ENCODE data around the gene MYCN. TPM values are rescaled to one million over a fixed set of nuclear protein-coding genes. Genes with fewer than 3 reads are reported as not detected.

The MYCN gene
- polyA plus RNA-seq, 1 of the 3 experiments (the other 2 are of a cell fraction): 0.03 TPM

GRCh38 chr2:15946983-15947382 is 6.6 kb downstream of the MYCN start:
- H3K4me3 ChIP-seq (ENCODE audit: low read depth in 2 of 2, low read length in 1 of 2): no peak overlapping the region
- H3K4me1 ChIP-seq (ENCODE audit: control insufficient read depth in 1 of 2, insufficient read depth in 2 of 2, low read depth in 1 of 2, low read length in 1 of 2): peaks cover 0 to 18% of the 10 kb centered on the region in 2 experiments; a peak in 2 of 4 replicates
- no peak overlapping the region for H3K27ac ChIP-seq (ENCODE audit: low read depth in 2 of 2, low read length in 1 of 2)
- no peak overlapping the region for H2AFZ ChIP-seq (ENCODE audit: low read depth)
- WGBS (ENCODE audit: low lambda C conversion rate): 34% methylated on average over 3 of the region's 3 CpGs
- DNase-seq: no peak
- no peaks in the 10 kb centered on the region for H3K36me3 ChIP-seq (replicated peaks in 1 of 2; ENCODE audit: control insufficient read depth in 1 of 2, insufficient read depth in 2 of 2, low read length in 1 of 2)
- no peak for TF ChIP-seq JUND (IDR thresholded peaks at IDR 0.05)
- TF ChIP-seq, protein P1, sequence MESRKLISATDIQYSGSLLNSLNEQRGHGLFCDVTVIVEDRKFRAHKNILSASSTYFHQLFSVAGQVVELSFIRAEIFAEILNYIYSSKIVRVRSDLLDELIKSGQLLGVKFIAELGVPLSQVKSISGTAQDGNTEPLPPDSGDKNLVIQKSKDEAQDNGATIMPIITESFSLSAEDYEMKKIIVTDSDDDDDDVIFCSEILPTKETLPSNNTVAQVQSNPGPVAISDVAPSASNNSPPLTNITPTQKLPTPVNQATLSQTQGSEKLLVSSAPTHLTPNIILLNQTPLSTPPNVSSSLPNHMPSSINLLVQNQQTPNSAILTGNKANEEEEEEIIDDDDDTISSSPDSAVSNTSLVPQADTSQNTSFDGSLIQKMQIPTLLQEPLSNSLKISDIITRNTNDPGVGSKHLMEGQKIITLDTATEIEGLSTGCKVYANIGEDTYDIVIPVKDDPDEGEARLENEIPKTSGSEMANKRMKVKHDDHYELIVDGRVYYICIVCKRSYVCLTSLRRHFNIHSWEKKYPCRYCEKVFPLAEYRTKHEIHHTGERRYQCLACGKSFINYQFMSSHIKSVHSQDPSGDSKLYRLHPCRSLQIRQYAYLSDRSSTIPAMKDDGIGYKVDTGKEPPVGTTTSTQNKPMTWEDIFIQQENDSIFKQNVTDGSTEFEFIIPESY (IDR thresholded peaks at IDR 0.05; ENCODE audit: borderline replicate concordance, low read depth): no peak
- no peak for TF ChIP-seq EP300 (IDR thresholded peaks at IDR 0.05; ENCODE audit: borderline replicate concordance in 1 of 2, low read depth in 1 of 2, low read length in 1 of 2)
- TF ChIP-seq USF1 (IDR thresholded peaks at IDR 0.05; ENCODE audit: borderline replicate concordance, low read depth): no peak
- no peak for TF ChIP-seq FOXM1 (IDR thresholded peaks at IDR 0.05; ENCODE audit: low read depth)
- TF ChIP-seq, protein P2, sequence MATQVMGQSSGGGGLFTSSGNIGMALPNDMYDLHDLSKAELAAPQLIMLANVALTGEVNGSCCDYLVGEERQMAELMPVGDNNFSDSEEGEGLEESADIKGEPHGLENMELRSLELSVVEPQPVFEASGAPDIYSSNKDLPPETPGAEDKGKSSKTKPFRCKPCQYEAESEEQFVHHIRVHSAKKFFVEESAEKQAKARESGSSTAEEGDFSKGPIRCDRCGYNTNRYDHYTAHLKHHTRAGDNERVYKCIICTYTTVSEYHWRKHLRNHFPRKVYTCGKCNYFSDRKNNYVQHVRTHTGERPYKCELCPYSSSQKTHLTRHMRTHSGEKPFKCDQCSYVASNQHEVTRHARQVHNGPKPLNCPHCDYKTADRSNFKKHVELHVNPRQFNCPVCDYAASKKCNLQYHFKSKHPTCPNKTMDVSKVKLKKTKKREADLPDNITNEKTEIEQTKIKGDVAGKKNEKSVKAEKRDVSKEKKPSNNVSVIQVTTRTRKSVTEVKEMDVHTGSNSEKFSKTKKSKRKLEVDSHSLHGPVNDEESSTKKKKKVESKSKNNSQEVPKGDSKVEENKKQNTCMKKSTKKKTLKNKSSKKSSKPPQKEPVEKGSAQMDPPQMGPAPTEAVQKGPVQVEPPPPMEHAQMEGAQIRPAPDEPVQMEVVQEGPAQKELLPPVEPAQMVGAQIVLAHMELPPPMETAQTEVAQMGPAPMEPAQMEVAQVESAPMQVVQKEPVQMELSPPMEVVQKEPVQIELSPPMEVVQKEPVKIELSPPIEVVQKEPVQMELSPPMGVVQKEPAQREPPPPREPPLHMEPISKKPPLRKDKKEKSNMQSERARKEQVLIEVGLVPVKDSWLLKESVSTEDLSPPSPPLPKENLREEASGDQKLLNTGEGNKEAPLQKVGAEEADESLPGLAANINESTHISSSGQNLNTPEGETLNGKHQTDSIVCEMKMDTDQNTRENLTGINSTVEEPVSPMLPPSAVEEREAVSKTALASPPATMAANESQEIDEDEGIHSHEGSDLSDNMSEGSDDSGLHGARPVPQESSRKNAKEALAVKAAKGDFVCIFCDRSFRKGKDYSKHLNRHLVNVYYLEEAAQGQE (IDR thresholded peaks at IDR 0.05; ENCODE audit: low read depth, low read length): no peak
- no peak for TF ChIP-seq ELF1 (IDR thresholded peaks at IDR 0.05)
- no peak for TF ChIP-seq RXRA (IDR thresholded peaks at IDR 0.05; ENCODE audit: borderline replicate concordance, low read depth)
- no peaks in the 10 kb centered on the region for H4K20me1 ChIP-seq (ENCODE audit: insufficient read depth)
- CTCF ChIA-PET: interaction anchor here (1.0 to 1.1 kb wide), 2 partner anchors 271 to 560 kb away, joined by 3 to 4 read pairs; no protein-coding TSS in a partner anchor
- POLR2A ChIA-PET: no interaction called here
- peaks cover 10% of the 10 kb centered on the region for H3K27me3 ChIP-seq (ENCODE audit: insufficient read depth)
- H3K79me2 ChIP-seq (ENCODE audit: insufficient read depth): no peaks in the 10 kb centered on the region
- H3K9me2 ChIP-seq: no peaks in the 10 kb centered on the region
- no peaks in the 10 kb centered on the region for H3F3A ChIP-seq (replicated peaks; ENCODE audit: insufficient read depth)
- no peak overlapping the region for H3K4me2 ChIP-seq
- no peaks in the 10 kb centered on the region for H3K9me3 ChIP-seq
- H3K9ac ChIP-seq: no peak overlapping the region

GRCh38 chr2:15947431-15947830 is 7.1 kb downstream of the MYCN start:
- no peak overlapping the region for H3K27ac ChIP-seq (ENCODE audit: low read depth in 2 of 2, low read length in 1 of 2)
- no peak overlapping the region for H3K9ac ChIP-seq
- H3K27me3 ChIP-seq (ENCODE audit: insufficient read depth): peaks cover 7% of the 10 kb centered on the region; the same call in 1 of the 2 replicates
- H2AFZ ChIP-seq (ENCODE audit: low read depth): no peak overlapping the region
- no peaks in the 10 kb centered on the region for H3K9me2 ChIP-seq
- H3K4me2 ChIP-seq: no peak overlapping the region
- H3K79me2 ChIP-seq (ENCODE audit: insufficient read depth): no peaks in the 10 kb centered on the region
- ChIA-PET CTCF (interaction anchor here (1.0 to 1.2 kb wide), 4 partner anchors 18 to 560 kb away, joined by 3 to 4 read pairs (median 3); no protein-coding TSS in a partner anchor), POLR2A (no interaction called here)
- no peaks in the 10 kb centered on the region for H3K36me3 ChIP-seq (replicated peaks in 1 of 2; ENCODE audit: control insufficient read depth in 1 of 2, insufficient read depth in 2 of 2, low read length in 1 of 2)
- DNase-seq: no peak
- H3K9me3 ChIP-seq: no peaks in the 10 kb centered on the region
- 24% methylated on average over 2 of the region's 2 CpGs for WGBS (ENCODE audit: low lambda C conversion rate)
- no peaks in the 10 kb centered on the region for H3F3A ChIP-seq (replicated peaks; ENCODE audit: insufficient read depth)
- H3K4me3 ChIP-seq (ENCODE audit: low read depth in 2 of 2, low read length in 1 of 2): no peak overlapping the region
- no peaks in the 10 kb centered on the region for H4K20me1 ChIP-seq (ENCODE audit: insufficient read depth)
- H3K4me1 ChIP-seq (ENCODE audit: control insufficient read depth in 1 of 2, insufficient read depth in 2 of 2, low read depth in 1 of 2, low read length in 1 of 2): peaks cover 0 to 18% of the 10 kb centered on the region in 2 experiments; a peak in 2 of 4 replicates
- no peak for TF ChIP-seq USF1 (IDR thresholded peaks at IDR 0.05; ENCODE audit: borderline replicate concordance, low read depth)
- no peak for TF ChIP-seq TEAD4 (IDR thresholded peaks at IDR 0.05; ENCODE audit: borderline replicate concordance, insufficient read depth)
- TF ChIP-seq RAD21 (IDR thresholded peaks at IDR 0.05; ENCODE audit: low read length): no peak
- no peak for TF ChIP-seq SIN3A (IDR thresholded peaks at IDR 0.05; ENCODE audit: borderline replicate concordance, low read depth, low read length)
- TF ChIP-seq RXRA (IDR thresholded peaks at IDR 0.05; ENCODE audit: borderline replicate concordance, low read depth): no peak
- no peak for TF ChIP-seq FOSL2 (IDR thresholded peaks at IDR 0.05; ENCODE audit: borderline replicate concordance, low read depth)
- TF ChIP-seq, protein P3, sequence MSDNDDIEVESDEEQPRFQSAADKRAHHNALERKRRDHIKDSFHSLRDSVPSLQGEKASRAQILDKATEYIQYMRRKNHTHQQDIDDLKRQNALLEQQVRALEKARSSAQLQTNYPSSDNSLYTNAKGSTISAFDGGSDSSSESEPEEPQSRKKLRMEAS (IDR thresholded peaks at IDR 0.05; ENCODE audit: low read depth): no peak
- TF ChIP-seq, protein P2 (IDR thresholded peaks at IDR 0.05; ENCODE audit: low read depth, low read length): no peak
- TF ChIP-seq SMC3 (IDR thresholded peaks at IDR 0.05; ENCODE audit: low read depth, low read length): no peak
- no peak for TF ChIP-seq EZH2phosphoT487 (IDR thresholded peaks at IDR 0.05; ENCODE audit: borderline replicate concordance, low read depth)
